ENCODE measurements around the gene USP22.

GRCh38 chr17:20988001-20988636, 54.7 kb downstream of the USP22 start:
- TF ChIP-seq, protein P1, sequence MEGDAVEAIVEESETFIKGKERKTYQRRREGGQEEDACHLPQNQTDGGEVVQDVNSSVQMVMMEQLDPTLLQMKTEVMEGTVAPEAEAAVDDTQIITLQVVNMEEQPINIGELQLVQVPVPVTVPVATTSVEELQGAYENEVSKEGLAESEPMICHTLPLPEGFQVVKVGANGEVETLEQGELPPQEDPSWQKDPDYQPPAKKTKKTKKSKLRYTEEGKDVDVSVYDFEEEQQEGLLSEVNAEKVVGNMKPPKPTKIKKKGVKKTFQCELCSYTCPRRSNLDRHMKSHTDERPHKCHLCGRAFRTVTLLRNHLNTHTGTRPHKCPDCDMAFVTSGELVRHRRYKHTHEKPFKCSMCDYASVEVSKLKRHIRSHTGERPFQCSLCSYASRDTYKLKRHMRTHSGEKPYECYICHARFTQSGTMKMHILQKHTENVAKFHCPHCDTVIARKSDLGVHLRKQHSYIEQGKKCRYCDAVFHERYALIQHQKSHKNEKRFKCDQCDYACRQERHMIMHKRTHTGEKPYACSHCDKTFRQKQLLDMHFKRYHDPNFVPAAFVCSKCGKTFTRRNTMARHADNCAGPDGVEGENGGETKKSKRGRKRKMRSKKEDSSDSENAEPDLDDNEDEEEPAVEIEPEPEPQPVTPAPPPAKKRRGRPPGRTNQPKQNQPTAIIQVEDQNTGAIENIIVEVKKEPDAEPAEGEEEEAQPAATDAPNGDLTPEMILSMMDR (IDR thresholded peaks at IDR 0.05; ENCODE audit: low read depth, low read length, missing input control): no peak
- TF ChIP-seq HNF4G (IDR thresholded peaks at IDR 0.05) (no peak), SP1 (IDR thresholded peaks at IDR 0.05) (no peak), YY1 (IDR thresholded peaks at IDR 0.05) (no peak), ATF3 (IDR thresholded peaks at IDR 0.05) (no peak), RAD21 (IDR thresholded peaks at IDR 0.05) (no peak), TAF1 (conservative IDR thresholded peaks at IDR 0.05) (no peak)
- TF ChIP-seq, protein P2, sequence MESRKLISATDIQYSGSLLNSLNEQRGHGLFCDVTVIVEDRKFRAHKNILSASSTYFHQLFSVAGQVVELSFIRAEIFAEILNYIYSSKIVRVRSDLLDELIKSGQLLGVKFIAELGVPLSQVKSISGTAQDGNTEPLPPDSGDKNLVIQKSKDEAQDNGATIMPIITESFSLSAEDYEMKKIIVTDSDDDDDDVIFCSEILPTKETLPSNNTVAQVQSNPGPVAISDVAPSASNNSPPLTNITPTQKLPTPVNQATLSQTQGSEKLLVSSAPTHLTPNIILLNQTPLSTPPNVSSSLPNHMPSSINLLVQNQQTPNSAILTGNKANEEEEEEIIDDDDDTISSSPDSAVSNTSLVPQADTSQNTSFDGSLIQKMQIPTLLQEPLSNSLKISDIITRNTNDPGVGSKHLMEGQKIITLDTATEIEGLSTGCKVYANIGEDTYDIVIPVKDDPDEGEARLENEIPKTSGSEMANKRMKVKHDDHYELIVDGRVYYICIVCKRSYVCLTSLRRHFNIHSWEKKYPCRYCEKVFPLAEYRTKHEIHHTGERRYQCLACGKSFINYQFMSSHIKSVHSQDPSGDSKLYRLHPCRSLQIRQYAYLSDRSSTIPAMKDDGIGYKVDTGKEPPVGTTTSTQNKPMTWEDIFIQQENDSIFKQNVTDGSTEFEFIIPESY (IDR thresholded peaks at IDR 0.05): no peak

Measured in liver (tissue), 3 donors.